HG03520 (cell line): ENCODE measurements around the gene TAPBP.

Experiments used
- ATAC-seq: cut with Tn5 transposase; IDR thresholded peaks from one replicate; pipeline ENCODE4 v1.9.1; 2021; ENCODE audit warnings: mild to moderate bottlenecking, moderate library complexity; ENCODE audit not compliant: unreplicated experiment

Gene TAPBP

DNA sequence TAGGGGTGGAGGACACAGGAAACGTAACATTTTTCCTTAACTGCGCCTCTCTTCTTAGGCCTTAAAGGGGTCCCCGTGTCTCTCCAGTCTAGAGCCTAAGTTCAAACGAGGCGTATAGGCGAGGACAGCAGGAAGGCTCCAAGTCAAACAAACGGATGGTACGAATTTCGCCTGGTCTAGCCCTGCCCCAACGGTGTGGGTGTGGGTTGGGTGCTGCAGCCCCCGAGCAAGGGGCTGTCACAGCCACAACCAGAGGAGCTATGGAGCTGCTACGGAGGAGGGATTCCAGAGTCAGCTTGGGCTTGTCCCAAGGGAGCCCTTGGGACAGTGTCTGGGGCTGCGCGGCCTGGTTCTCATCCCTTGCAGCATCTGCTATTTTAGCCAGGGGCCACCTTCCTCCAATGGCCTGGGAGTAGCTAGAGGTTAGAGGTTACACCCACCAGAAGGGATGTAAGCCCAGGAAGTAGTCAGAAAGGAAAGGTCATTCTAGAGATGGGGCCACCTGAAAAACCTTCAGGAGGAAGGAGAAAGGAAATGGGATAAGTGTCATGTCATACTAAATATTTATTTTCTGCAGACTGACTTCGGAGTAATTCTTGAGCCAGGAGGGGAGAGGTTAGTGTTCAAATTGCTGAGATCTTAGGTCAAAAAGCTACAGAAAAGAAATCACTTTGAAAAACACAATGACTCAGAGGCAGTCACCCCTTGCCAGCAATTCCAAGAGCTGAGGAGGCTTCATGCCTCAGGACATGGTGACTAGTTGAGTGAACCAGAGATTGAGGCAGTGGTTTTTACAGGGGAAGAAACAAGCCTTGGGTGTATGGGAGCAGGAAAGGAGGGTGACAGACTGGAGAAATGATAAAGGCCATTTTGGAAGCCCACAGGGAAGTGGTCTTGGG lies 63.9 kb downstream of the TAPBP start:
- ATAC-seq = no peak
